Measurements from ENCODE around the gene DAPL1.

GRCh38 chr2:158805936-158806335, 10.8 kb downstream of the DAPL1 start:
- TF ChIP-seq CTCF (IDR thresholded peaks at IDR 0.05) = no peak
- TF ChIP-seq EZH2 (IDR thresholded peaks at IDR 0.05; ENCODE audit: borderline replicate concordance, insufficient read depth, low read depth, low read length, poor library complexity, severe bottlenecking) = no peak

All from B cell (primary cell).